ENCODE data around the gene AMN1.

- TF ChIP-seq CTCF (conservative IDR thresholded peaks at IDR 0.05 in 1 of 2, IDR thresholded peaks at IDR 0.05 in 1 of 2; ENCODE audit: low read depth in 1 of 2, low read length in 2 of 2): no peak
- TF ChIP-seq EZH2 (IDR thresholded peaks at IDR 0.05; ENCODE audit: low read length, missing control alignments): no peak
Measured at GRCh38 chr12:31768046-31768445, 39.2 kb upstream of the AMN1 start.
